GM23338 (cell line): ENCODE results near the gene GFRA1.

Source experiments
- CTCF ChIP-seq, 2 experiments: fragments of 200-600 bp in 1 of 2; sonication (generic) in 1 of 2; conservative IDR thresholded peaks; 2 replicates each; pipeline versions ENCODE4 v1.5.1 to v1.6.1; 2016 to 2017; ENCODE audit warnings: antibody characterized with exemption in 2 of 2, low read depth in 2 of 2, mild to moderate bottlenecking in 2 of 2, moderate library complexity in 1 of 2
- EZH2 ChIP-seq: fragments of 200-600 bp; sonication (generic); IDR thresholded peaks from one replicate; pipeline ENCODE4 v1.8.0; 2017; ENCODE audit warnings: antibody characterized with exemption, mild to moderate bottlenecking, low read depth; ENCODE audit not compliant: unreplicated experiment
- EZH2phosphoT487 ChIP-seq: fragments of 200-600 bp; sonication (generic); IDR thresholded peaks from one replicate; pipeline ENCODE4 v1.8.1; 2018; ENCODE audit warnings: antibody characterized with exemption; ENCODE audit not compliant: unreplicated experiment
- REST ChIP-seq: IDR thresholded peaks from one replicate; pipeline ENCODE4 v1.6.1; 2018; ENCODE audit warnings: antibody characterized with exemption; ENCODE audit not compliant: unreplicated experiment
- ZNF331 ChIP-seq: fragments of 250-450 bp; sonication (Bioruptor Pico); IDR thresholded peaks from 2 replicates; pipeline ENCODE4 v1.5.0; 2020; ENCODE audit warnings: low read depth, mild to moderate bottlenecking, moderate library complexity

- no peak for TF ChIP-seq EZH2phosphoT487
- TF ChIP-seq CTCF (conservative IDR thresholded peaks at IDR 0.05; ENCODE audit: low read depth in 2 of 2) = no peak
- TF ChIP-seq ZNF331 (CRISPR knock-in tag) = no peak
- no peak for TF ChIP-seq EZH2
- no peak for TF ChIP-seq REST
These were observed 4.0 kb upstream of the GFRA1 start for GRCh38 chr10:116276981-116277380.
